HG02943 (cell line): Measurements from ENCODE around the gene PRDX6.
"Not testable (repeated sequence)": the region's sequence is repeated elsewhere in the genome, so short reads cannot be mapped to it uniquely, and the experiment has no call there.

Source experiments
- ATAC-seq: cut with Tn5 transposase; IDR thresholded peaks from one replicate; pipeline ENCODE4 v1.9.1; 2021; ENCODE audit warnings: mild to moderate bottlenecking, low read depth, moderate library complexity; ENCODE audit not compliant: unreplicated experiment

The PRDX6 gene

DNA sequence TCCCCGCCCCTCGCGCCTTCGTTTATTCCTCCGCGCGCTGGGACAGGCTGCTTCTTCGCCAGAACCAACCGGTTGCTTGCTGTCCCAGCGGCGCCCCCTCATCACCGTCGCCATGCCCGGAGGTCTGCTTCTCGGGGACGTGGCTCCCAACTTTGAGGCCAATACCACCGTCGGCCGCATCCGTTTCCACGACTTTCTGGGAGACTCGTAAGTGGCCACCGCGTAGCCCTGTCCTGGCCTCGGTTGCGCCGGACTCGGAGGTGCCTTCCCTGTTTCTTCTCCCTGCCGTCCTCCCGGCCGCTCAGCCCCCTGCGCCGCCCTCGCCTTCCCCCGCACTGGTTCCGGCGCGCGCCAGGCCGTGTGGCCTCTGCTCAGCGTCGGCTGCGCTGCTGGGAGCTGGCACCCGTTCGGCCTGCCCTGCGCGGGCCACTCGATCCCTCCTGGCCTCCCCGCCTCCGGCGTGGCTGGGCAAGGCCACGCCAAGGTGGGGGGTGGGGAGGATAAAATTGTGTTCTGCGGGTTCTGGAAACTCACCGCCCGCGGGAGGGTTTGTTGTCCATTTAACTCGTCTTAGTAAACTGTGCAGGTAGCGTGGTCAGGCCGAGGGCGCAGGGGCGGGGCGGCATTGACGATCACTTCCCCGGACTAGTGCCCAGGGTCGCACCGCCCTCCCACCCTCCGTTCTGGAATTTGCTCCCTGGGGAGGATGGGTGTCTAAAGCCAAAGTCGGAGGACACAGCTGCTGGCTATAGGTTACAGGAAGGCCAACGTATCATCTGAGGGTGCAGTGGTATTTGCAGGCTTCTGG is at the start of gene PRDX6:
Gene PRDX6, plus strand, starts transcription at position 50 of the 808 bp plus-strand sequence. Its CDS starts 63 bp downstream, at position 113.
- peak; percentile 50 for ATAC-seq

DNA sequence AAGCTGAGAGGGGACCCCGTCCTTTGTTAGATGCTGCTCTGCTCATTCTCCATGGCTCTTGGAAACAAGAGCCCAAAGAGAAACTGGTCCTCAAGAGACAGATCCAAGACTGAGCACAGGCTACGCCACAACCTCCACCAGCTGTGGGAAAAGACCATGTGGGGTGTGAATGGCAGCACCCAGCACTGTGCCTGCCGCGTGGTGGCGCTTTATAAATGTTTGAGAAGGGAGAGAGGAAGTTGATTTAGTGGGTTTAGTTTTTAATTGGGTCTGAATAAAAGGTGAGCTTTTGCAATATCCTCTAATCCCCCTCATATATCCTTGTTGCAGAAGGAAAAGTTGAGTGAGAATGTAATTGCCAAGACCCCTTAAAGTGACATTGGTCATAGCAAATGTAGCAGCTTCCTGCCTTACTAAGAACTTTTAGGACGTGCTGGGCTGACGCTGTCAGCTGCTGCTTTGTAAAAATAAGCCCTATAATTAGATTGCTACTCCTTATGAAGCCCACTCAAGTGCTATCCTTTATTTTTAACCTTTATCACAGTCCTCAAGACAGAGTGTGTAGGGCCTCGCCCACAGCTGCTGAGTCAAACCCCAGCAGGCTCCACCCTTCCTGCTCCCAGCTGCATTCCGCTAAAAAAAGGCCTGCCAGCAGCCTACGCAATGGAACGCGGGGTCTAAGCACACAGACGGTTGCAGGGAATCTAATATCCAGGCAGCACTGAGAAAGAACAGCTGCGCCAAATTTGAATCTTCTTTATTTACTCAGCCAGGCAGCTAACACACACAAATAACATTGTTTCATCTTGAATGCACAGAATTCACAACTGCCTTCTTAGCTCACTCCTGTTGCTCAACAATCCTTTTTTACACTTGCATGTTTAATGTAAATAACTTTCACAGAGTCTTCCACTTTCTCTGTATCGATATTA is 47.4 kb upstream of the PRDX6 start:
- ATAC-seq, result peak; percentile 73

- no peak for ATAC-seq
Measured at GRCh38 chr1:173430677-173431303, 46.3 kb upstream of the PRDX6 start.

GRCh38 chr1:173431304-173432045 is 45.7 kb upstream of the PRDX6 start:
- ATAC-seq, result no peak

DNA sequence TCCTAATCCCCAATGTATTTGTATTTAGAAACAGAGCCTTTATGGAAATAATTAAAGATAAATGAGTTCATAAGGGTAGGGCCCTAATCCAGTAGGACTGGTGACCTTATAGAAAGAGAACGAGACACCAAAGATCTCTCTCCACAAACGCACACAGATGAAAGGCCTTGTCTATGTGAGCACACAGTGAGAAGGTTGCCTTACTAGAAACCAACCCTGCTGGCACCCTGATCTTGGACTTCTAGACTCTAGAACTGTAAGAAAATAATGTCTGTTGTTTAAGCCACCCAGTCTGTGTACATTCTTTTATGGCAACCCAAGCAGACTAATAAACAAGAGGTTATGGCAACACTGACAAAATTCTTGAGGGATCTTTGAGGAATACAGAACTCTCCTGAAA is 44.8 kb upstream of the PRDX6 start:
- ATAC-seq, result no peak

GRCh38 chr1:173433751-173434326 is 43.3 kb upstream of the PRDX6 start:
- no peak for ATAC-seq

DNA sequence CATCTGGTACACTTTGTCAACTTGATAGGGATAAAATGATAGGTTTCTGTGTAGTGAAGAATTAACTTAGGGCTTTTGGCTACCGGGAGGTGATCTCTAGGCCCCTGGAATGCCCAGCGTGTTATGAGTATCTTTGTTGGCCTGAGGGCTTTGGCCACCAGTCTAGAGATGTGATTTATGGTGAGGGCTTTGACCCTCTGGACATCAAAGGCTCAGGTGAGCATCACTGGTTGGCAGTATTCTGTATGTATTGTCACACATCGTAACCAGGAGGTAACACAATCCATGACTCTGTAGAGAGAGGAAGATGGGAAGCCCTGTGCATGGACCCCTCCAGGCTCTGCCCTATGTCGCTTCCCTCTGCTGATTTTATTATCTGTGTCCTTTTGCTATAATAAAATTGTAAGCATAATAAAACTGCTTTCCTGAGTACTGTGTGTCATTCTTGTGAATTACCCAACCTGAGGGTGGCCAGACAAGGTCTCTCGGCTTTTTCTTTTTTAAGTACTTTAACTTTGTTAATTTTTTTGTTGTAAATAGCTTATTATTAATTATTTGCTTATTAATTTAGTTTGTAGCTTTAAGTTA is 40.2 kb upstream of the PRDX6 start:
- ATAC-seq, result no peak

- no peak for ATAC-seq
Measured at GRCh38 chr1:173438675-173439074, 38.5 kb upstream of the PRDX6 start.

DNA sequence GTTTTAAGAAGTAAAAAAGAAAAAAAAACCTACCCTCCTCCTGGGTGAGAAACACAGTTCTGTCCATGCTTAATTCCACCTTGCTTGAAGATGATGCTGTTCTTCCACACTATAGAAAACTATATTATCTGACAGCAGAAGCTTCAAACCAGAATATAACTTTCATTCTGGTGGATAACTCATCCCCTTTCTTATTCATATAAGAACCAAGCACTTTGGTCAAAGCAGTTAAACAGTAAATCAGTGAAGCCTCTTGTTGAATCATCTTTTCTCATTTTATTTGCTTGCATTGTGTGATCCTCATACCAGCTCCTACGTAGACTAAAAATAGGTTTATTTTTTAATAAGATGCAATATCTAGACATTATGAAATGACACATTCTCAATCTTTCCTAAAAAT is 36.7 kb upstream of the PRDX6 start:
- ATAC-seq, result no peak

DNA sequence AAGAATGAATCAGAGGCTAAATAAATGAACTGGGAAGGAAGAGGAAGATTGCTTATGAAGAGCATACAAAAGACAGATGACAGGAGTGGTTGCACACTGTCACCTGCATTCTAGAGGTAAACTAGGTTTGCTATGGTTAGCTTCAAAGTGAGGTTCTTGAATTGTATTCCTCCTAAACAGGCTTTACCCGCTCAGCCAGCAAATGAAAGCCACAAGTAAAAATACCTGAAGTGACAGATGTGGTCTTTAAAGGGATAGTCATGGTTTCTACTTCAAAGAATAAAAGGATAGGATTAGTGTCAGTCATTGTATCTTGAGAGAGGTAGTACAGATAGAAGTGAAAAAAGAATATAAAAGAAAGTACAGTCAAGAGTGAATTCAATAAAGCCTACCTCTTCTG is 32.4 kb upstream of the PRDX6 start:
- ATAC-seq, result no peak

GRCh38 chr1:173445164-173445563 is 32.0 kb upstream of the PRDX6 start:
- no peak for ATAC-seq

- no peak for ATAC-seq
Measured at GRCh38 chr1:173445656-173446055, 31.5 kb upstream of the PRDX6 start.

GRCh38 chr1:173447224-173447623 is 29.9 kb upstream of the PRDX6 start:
- no peak for ATAC-seq

- no peak for ATAC-seq
Measured at GRCh38 chr1:173448945-173449344, 28.2 kb upstream of the PRDX6 start.

DNA sequence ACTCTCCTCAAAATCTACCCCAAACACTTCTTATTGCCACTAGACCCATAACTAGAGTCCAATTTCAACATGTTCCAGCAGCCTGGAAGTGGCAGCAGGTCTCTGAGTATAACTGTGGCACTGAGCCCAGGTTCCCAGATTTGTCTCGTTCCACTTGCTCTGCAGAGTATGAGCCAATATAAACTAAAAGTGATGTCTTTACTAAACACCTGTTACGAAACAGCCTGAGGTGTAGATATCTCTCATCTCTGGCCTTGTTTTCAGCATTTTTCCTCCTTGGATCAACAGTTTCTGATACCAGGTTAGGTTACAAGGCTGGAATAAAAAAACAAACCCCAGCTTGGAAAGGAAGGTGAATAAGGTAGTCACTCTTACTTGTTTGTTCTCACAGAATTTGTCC is 25.2 kb upstream of the PRDX6 start:
- no peak for ATAC-seq

- no peak for ATAC-seq
Measured at GRCh38 chr1:173453982-173454381, 23.2 kb upstream of the PRDX6 start.

DNA sequence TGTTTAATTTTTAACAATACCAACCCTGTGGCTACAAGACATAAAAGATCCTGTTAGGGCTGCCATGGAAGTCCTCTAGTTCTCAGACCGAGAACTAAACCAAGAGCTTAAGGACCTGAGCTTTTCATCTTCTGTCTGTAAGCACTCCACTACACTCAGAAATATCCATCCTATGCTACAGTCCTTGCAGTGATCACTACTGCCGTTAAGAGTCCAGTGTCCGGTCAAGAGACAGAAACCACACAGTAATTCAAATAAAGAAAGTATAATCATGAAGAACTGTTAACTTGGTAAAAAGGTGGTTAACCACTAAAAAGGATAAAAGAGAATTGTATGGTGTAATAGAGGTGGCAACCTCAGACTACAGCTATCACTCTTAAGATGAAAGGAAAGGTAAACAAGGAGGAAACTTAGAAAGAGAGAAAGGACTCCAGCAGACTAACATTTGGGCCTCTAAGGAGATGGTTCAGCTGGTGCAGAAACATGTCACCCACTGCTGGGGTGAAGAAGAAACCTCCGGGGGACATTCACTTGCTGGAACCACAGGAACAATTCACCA is 22.1 kb upstream of the PRDX6 start:
- ATAC-seq, result no peak

DNA sequence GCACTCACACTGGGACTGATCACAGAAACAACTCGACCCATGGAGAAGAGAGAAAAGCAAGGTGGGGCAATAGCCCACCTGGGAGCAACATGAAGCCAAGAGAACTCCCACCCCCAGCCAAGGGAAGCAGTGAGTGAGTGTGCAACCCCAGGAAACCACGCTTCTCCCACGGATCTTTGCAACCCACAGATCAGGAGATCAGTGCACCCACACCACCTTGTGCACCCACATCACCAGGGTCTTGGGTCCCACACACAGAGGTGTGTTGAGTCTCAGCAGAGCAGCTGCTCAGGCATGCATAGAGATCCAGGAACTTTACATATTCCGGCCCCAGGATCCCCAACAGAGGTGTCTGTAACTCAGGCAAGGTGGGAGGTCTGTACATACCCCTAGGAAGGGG is 17.2 kb upstream of the PRDX6 start:
- no peak for ATAC-seq

GRCh38 chr1:173462666-173463065 is 14.5 kb upstream of the PRDX6 start:
- not testable (repeated sequence) for ATAC-seq
